Trophoblast cell (in vitro differentiated cells and primary cell): ENCODE measurements around the gene TMEM185B.
"Not testable (repeated sequence)": the region's sequence is repeated elsewhere in the genome, so short reads cannot be mapped to it uniquely, and the experiment has no call there.

Source experiments
- DNase-seq, 2 donors: peaks; one replicate each; pipeline ENCODE4 v3.0.0-alpha.2; 2016
- H2AFZ ChIP-seq: 2 replicates; pipeline ENCODE4 v1.6.1; 2013; ENCODE audit warnings: low read length, moderate library complexity, mild to moderate bottlenecking; ENCODE audit not compliant: insufficient read depth, poor library complexity
- H2AK5ac ChIP-seq: 2 replicates; pipeline ENCODE4 v1.6.1; 2013; ENCODE audit warnings: mild to moderate bottlenecking, low read length
- H2BK120ac ChIP-seq: 2 replicates; pipeline ENCODE4 v1.6.1; 2013; ENCODE audit warnings: low read length, mild to moderate bottlenecking, moderate library complexity; ENCODE audit not compliant: insufficient read depth, poor library complexity
- H2BK12ac ChIP-seq: 2 replicates; pipeline ENCODE4 v1.6.1; 2013; ENCODE audit warnings: mild to moderate bottlenecking, low read length, moderate library complexity
- H2BK5ac ChIP-seq: 2 replicates; pipeline ENCODE4 v1.6.1; 2013; ENCODE audit warnings: low read length, low read depth, moderate library complexity, mild to moderate bottlenecking; ENCODE audit not compliant: poor library complexity
- H3K14ac ChIP-seq: 2 replicates; pipeline ENCODE4 v1.6.1; 2013; ENCODE audit warnings: mild to moderate bottlenecking, low read length
- H3K18ac ChIP-seq: 2 replicates; pipeline ENCODE4 v1.6.1; 2013; ENCODE audit warnings: mild to moderate bottlenecking, low read length
- H3K23ac ChIP-seq: 2 replicates; pipeline ENCODE4 v1.6.1; 2013; ENCODE audit warnings: low read length
- H3K27ac ChIP-seq: 2 replicates; pipeline ENCODE4 v1.5.1; 2013; ENCODE audit warnings: low read depth, mild to moderate bottlenecking, inconsistent platforms, low read length, moderate library complexity
- H3K27me3 ChIP-seq: 2 replicates; pipeline ENCODE4 v1.6.1; 2013; ENCODE audit warnings: inconsistent platforms, mild to moderate bottlenecking, low read length, moderate library complexity; ENCODE audit not compliant: insufficient read depth
- H3K36me3 ChIP-seq, 2 experiments: 1 replicate in 1 of 2; 2 replicates in 1 of 2; pipeline ENCODE4 v1.6.1; 2013; ENCODE audit warnings: low read length in 2 of 2, mild to moderate bottlenecking in 2 of 2, moderate library complexity in 1 of 2; ENCODE audit not compliant: insufficient read depth in 2 of 2, control insufficient read depth in 1 of 2
- H3K4ac ChIP-seq: 2 replicates; pipeline ENCODE4 v1.6.1; 2013; ENCODE audit warnings: low read depth, mild to moderate bottlenecking, low read length, moderate library complexity
- H3K4me1 ChIP-seq, 2 experiments: 1 replicate in 1 of 2; 2 replicates in 1 of 2; pipeline ENCODE4 v1.6.1; 2013; ENCODE audit warnings: low read length in 2 of 2, mild to moderate bottlenecking in 2 of 2, moderate library complexity in 1 of 2; ENCODE audit not compliant: insufficient read depth in 2 of 2, control insufficient read depth in 1 of 2
- H3K4me2 ChIP-seq: 2 replicates; pipeline ENCODE4 v1.6.1; 2013; ENCODE audit warnings: inconsistent platforms, mild to moderate bottlenecking, low read length, moderate library complexity
- H3K4me3 ChIP-seq: 2 replicates; pipeline ENCODE4 v1.5.1; 2013; ENCODE audit warnings: mild to moderate bottlenecking, low read depth, low read length, inconsistent platforms
- H3K79me1 ChIP-seq: one replicate; pipeline ENCODE4 v1.6.1; 2013; ENCODE audit warnings: low read length
- H3K79me2 ChIP-seq: 2 replicates; pipeline ENCODE4 v1.6.1; 2013; ENCODE audit warnings: low read length, mild to moderate bottlenecking; ENCODE audit not compliant: control insufficient read depth, insufficient read depth, poor library complexity
- H3K9ac ChIP-seq: 2 replicates; pipeline ENCODE4 v1.6.1; 2013; ENCODE audit warnings: mild to moderate bottlenecking, low read length
- H3K9me3 ChIP-seq: 2 replicates; pipeline ENCODE4 v1.6.1; 2013; ENCODE audit warnings: low read depth, mild to moderate bottlenecking, control low read depth, inconsistent platforms, low read length; ENCODE audit not compliant: insufficient read depth
- H4K12ac ChIP-seq: 2 replicates; pipeline ENCODE4 v1.6.1; 2013; ENCODE audit warnings: low read depth, mild to moderate bottlenecking, low read length, moderate library complexity
- H4K8ac ChIP-seq: 2 replicates; pipeline ENCODE4 v1.6.1; 2013; ENCODE audit warnings: low read depth, mild to moderate bottlenecking, low read length, moderate library complexity
- H4K91ac ChIP-seq: one replicate; pipeline ENCODE4 v1.6.1; 2013; ENCODE audit warnings: low read depth, mild to moderate bottlenecking, low read length, moderate library complexity
- WGBS: extraction: QIAGEN DNeasy Blood & Tissue Kit; methylation state at CpG from one replicate; pipeline ENCODE4 v1.1.7; 2013; ENCODE audit warnings: missing lambda C conversion rate; ENCODE audit not compliant: insufficient read length, insufficient coverage; ENCODE audit errors: extremely low coverage; 5-methylcytosine and 5-hydroxymethylcytosine counted together

TMEM185B gene

DNA sequence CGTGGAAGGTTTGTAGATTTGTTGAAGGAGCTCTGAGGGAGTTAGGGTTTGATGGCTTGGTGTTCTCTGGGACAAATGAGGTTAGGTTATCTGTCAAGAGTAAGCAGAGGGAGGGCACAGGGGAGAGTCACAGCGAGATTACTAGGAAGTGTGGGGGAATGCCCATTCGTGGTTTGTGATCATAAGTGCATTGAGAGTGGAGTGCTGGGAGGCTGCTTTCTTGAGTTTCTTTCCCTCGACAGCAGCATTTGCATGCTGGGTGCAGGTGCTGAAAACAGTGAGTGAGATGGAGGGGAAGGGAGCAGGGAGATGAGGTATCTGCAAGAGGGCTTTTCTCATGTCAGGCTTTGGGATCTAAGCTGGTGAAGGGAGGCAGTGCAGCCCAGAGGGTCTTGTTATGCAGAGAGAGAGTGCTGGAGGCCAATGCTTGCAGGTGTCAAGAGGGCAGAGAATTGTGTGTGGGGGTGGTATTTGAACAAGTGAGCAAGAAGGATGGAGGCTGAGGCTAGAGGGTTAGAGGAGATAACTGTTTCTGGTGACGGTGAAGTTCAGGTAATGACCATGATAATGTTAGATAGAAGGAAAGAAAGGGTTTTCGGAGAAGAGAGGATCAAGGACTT lies 38.3 kb upstream of the TMEM185B start:
- Histone ChIP-seq H3K4me1 (peaks cover 6 to 9% of the 10 kb centered on the region in 2 experiments), H3K4ac (no peak overlapping the region), H3K27ac (no peak overlapping the region), H2BK5ac (no peak overlapping the region), H3K27me3 (no peaks in the 10 kb centered on the region), H2AFZ (no peak overlapping the region), H3K9me3 (peaks cover 4% of the 10 kb centered on the region), H3K4me3 (no peak overlapping the region), H2AK5ac (no peak overlapping the region), H3K18ac (no peak overlapping the region), H3K79me2 (no peaks in the 10 kb centered on the region), H3K9ac (no peak overlapping the region), H3K23ac (no peak overlapping the region), H3K4me2 (no peak overlapping the region), H2BK120ac (no peak overlapping the region), H4K12ac (no peak overlapping the region), H3K79me1 (no peaks in the 10 kb centered on the region), H3K14ac (no peak overlapping the region), H2BK12ac (no peak overlapping the region), H3K36me3 (peaks cover 2% of the 10 kb centered on the region in 2 experiments), H4K91ac (no peak overlapping the region), H4K8ac (no peak overlapping the region)
- no peak for DNase-seq
- WGBS: 100% methylated on average over 1 of the region's 6 CpGs

DNA sequence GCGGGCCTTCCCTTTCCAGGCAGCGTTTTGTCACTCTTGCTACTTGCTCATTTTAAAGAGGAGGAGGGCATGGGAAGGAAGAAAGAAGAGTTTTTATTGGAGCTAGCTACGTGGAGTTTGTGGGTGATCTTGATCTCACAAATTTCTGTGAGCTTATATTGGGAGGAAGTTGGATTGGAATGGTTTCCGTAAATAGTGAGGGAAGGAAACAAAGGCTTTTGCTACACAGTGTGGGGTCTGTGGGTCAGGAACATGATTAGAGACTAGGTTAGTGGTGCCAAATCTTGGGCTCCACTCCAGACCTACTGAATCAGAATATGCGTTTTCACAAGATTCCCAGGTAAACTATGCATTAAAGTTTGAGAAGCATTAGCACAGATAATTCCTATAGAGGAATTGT lies 37.5 kb upstream of the TMEM185B start:
- Histone ChIP-seq H3K27me3 (no peaks in the 10 kb centered on the region), H3K4me2 (no peak overlapping the region), H3K4me1 (peaks cover 6 to 9% of the 10 kb centered on the region in 2 experiments), H2AK5ac (no peak overlapping the region), H3K9ac (no peak overlapping the region), H4K91ac (no peak overlapping the region), H3K27ac (no peak overlapping the region), H3K79me2 (no peaks in the 10 kb centered on the region), H2BK5ac (no peak overlapping the region), H3K36me3 (peaks cover 2% of the 10 kb centered on the region in 2 experiments), H3K14ac (no peak overlapping the region), H3K4ac (no peak overlapping the region), H4K12ac (no peak overlapping the region), H2BK12ac (no peak overlapping the region), H2AFZ (no peak overlapping the region), H4K8ac (no peak overlapping the region), H3K23ac (no peak overlapping the region), H3K9me3 (peaks cover 4% of the 10 kb centered on the region), H3K79me1 (no peaks in the 10 kb centered on the region), H2BK120ac (no peak overlapping the region), H3K18ac (no peak overlapping the region), H3K4me3 (no peak overlapping the region)
- no CpG with 5 or more reads among the region's 5 CpGs for WGBS
- no peak for DNase-seq

DNA sequence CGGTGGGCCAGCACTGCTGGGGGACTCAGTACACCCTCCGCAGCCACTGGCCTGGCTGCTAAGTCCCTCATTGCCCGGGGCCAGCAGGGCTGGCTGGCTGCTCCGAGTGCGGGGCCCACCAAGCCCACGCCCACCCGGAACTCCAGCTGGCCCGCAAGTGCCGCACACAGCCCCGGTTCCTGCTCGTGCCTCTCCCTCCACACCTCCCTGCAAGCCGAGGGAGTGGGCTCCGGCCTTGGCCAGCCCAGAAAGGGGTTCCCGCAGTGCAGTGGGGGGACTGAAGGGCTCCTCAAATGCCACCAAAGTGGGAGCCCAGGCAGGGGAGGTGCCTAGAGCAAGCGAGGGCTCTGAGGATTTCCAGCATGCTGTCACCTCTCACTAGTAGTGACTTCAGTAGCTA lies 36.7 kb upstream of the TMEM185B start:
- H3K23ac ChIP-seq, H3K4me3 ChIP-seq, H3K27ac ChIP-seq, H2BK5ac ChIP-seq, H4K91ac ChIP-seq, H4K12ac ChIP-seq, H2BK12ac ChIP-seq, H3K4me1 ChIP-seq, H3K9ac ChIP-seq, DNase-seq, H3K4ac ChIP-seq, H3K18ac ChIP-seq, H3K79me1 ChIP-seq, H2AFZ ChIP-seq, H3K9me3 ChIP-seq, H3K27me3 ChIP-seq, H3K14ac ChIP-seq, H2AK5ac ChIP-seq, H3K4me2 ChIP-seq, H3K79me2 ChIP-seq, H4K8ac ChIP-seq, H2BK120ac ChIP-seq, H3K36me3 ChIP-seq: not testable (repeated sequence)
- WGBS: no CpG with 5 or more reads among the region's 15 CpGs

- peaks cover 3% of the 10 kb centered on the region for H3K79me2 ChIP-seq
- H2AK5ac ChIP-seq: no peak overlapping the region
- no peak overlapping the region for H3K27ac ChIP-seq
- no peak overlapping the region for H2BK120ac ChIP-seq
- H3K14ac ChIP-seq: no peak overlapping the region
- no peak overlapping the region for H2AFZ ChIP-seq
- no peak overlapping the region for H3K4me3 ChIP-seq
- no peak overlapping the region for H2BK5ac ChIP-seq
- no peak overlapping the region for H4K12ac ChIP-seq
- DNase-seq: no peak
- peaks cover 5% of the 10 kb centered on the region for H3K9me3 ChIP-seq
- peaks cover 3% of the 10 kb centered on the region for H3K79me1 ChIP-seq
- H4K8ac ChIP-seq: no peak overlapping the region
- no peak overlapping the region for H3K4ac ChIP-seq
- no peak overlapping the region for H3K9ac ChIP-seq
- no CpG with 5 or more reads among the region's 9 CpGs for WGBS
- no peak overlapping the region for H4K91ac ChIP-seq
- H3K4me2 ChIP-seq: no peak overlapping the region
- H3K23ac ChIP-seq: no peak overlapping the region
- no peaks in the 10 kb centered on the region for H3K27me3 ChIP-seq
- peaks cover 2% of the 10 kb centered on the region in 2 experiments for H3K36me3 ChIP-seq
- H3K18ac ChIP-seq: no peak overlapping the region
- H3K4me1 ChIP-seq: peaks cover 12 to 15% of the 10 kb centered on the region in 2 experiments
- no peak overlapping the region for H2BK12ac ChIP-seq
Observed at GRCh38 chr2:120258196-120258595, 35.0 kb upstream of the TMEM185B start.
